ENCODE measurements around the gene VIL1.

Gene VIL1

GRCh38 chr2:218465987-218466633, 47.2 kb downstream of the VIL1 start:
- Histone ChIP-seq H3K4me1 (ENCODE audit: control insufficient read depth, insufficient read depth, low read length) (no peaks in the 10 kb centered on the region), H3K4me3 (ENCODE audit: low read length) (no peak overlapping the region), H3K9ac (ENCODE audit: low read length) (no peak overlapping the region), H3K36me3 (ENCODE audit: control insufficient read depth, insufficient read depth, low read length) (no peaks in the 10 kb centered on the region), H3K27me3 (ENCODE audit: control insufficient read depth, insufficient read depth, low read length) (no peaks in the 10 kb centered on the region), H3K9me3 (ENCODE audit: control insufficient read depth, low read length) (no peaks in the 10 kb centered on the region)

GRCh38 chr2:218470448-218470847, 51.5 kb downstream of the VIL1 start:
- Histone ChIP-seq H3K36me3 (ENCODE audit: control insufficient read depth, insufficient read depth, low read length) (no peaks in the 10 kb centered on the region), H3K9ac (ENCODE audit: low read length) (no peak overlapping the region), H3K27me3 (ENCODE audit: control insufficient read depth, insufficient read depth, low read length) (no peaks in the 10 kb centered on the region), H3K4me1 (ENCODE audit: control insufficient read depth, insufficient read depth, low read length) (no peaks in the 10 kb centered on the region), H3K9me3 (ENCODE audit: control insufficient read depth, low read length) (no peaks in the 10 kb centered on the region), H3K4me3 (ENCODE audit: low read length) (no peak overlapping the region)

GRCh38 chr2:218471036-218471435, 52.1 kb downstream of the VIL1 start:
- Histone ChIP-seq H3K36me3 (ENCODE audit: control insufficient read depth, insufficient read depth, low read length) (no peaks in the 10 kb centered on the region), H3K27me3 (ENCODE audit: control insufficient read depth, insufficient read depth, low read length) (no peaks in the 10 kb centered on the region), H3K9me3 (ENCODE audit: control insufficient read depth, low read length) (no peaks in the 10 kb centered on the region), H3K4me3 (ENCODE audit: low read length) (no peak overlapping the region), H3K9ac (ENCODE audit: low read length) (no peak overlapping the region), H3K4me1 (ENCODE audit: control insufficient read depth, insufficient read depth, low read length) (no peaks in the 10 kb centered on the region)

- no peak overlapping the region for H3K4me3 ChIP-seq (ENCODE audit: low read length)
- H3K9ac ChIP-seq (ENCODE audit: low read length) = no peak overlapping the region
- H3K36me3 ChIP-seq (ENCODE audit: control insufficient read depth, insufficient read depth, low read length) = no peaks in the 10 kb centered on the region
- H3K27me3 ChIP-seq (ENCODE audit: control insufficient read depth, insufficient read depth, low read length) = no peaks in the 10 kb centered on the region
- no peaks in the 10 kb centered on the region for H3K4me1 ChIP-seq (ENCODE audit: control insufficient read depth, insufficient read depth, low read length)
- no peaks in the 10 kb centered on the region for H3K9me3 ChIP-seq (ENCODE audit: control insufficient read depth, low read length)
Measured at GRCh38 chr2:218471982-218472381, 53.1 kb downstream of the VIL1 start.

- H3K4me1 ChIP-seq (ENCODE audit: control insufficient read depth, insufficient read depth, low read length) = no peaks in the 10 kb centered on the region
- no peak overlapping the region for H3K9ac ChIP-seq (ENCODE audit: low read length)
- no peak overlapping the region for H3K4me3 ChIP-seq (ENCODE audit: low read length)
- H3K27me3 ChIP-seq (ENCODE audit: control insufficient read depth, insufficient read depth, low read length) = no peaks in the 10 kb centered on the region
- no peaks in the 10 kb centered on the region for H3K9me3 ChIP-seq (ENCODE audit: control insufficient read depth, low read length)
- H3K36me3 ChIP-seq (ENCODE audit: control insufficient read depth, insufficient read depth, low read length) = no peaks in the 10 kb centered on the region
Measured at GRCh38 chr2:218472988-218473387, 54.1 kb downstream of the VIL1 start.

- H3K4me3 ChIP-seq (ENCODE audit: low read length) = no peak overlapping the region
- H3K9ac ChIP-seq (ENCODE audit: low read length) = no peak overlapping the region
- H3K27me3 ChIP-seq (ENCODE audit: control insufficient read depth, insufficient read depth, low read length) = no peaks in the 10 kb centered on the region
- no peaks in the 10 kb centered on the region for H3K4me1 ChIP-seq (ENCODE audit: control insufficient read depth, insufficient read depth, low read length)
- H3K9me3 ChIP-seq (ENCODE audit: control insufficient read depth, low read length) = no peaks in the 10 kb centered on the region
- no peaks in the 10 kb centered on the region for H3K36me3 ChIP-seq (ENCODE audit: control insufficient read depth, insufficient read depth, low read length)
Measured at GRCh38 chr2:218474527-218474926, 55.6 kb downstream of the VIL1 start.

- H3K4me3 ChIP-seq (ENCODE audit: low read length) = no peak overlapping the region
- no peak overlapping the region for H3K9ac ChIP-seq (ENCODE audit: low read length)
- H3K27me3 ChIP-seq (ENCODE audit: control insufficient read depth, insufficient read depth, low read length) = no peaks in the 10 kb centered on the region
- H3K4me1 ChIP-seq (ENCODE audit: control insufficient read depth, insufficient read depth, low read length) = no peaks in the 10 kb centered on the region
- no peaks in the 10 kb centered on the region for H3K9me3 ChIP-seq (ENCODE audit: control insufficient read depth, low read length)
- H3K36me3 ChIP-seq (ENCODE audit: control insufficient read depth, insufficient read depth, low read length) = no peaks in the 10 kb centered on the region
Measured at GRCh38 chr2:218476676-218477075, 57.8 kb downstream of the VIL1 start.

- no peaks in the 10 kb centered on the region for H3K36me3 ChIP-seq (ENCODE audit: control insufficient read depth, insufficient read depth, low read length)
- H3K9ac ChIP-seq (ENCODE audit: low read length) = no peak overlapping the region
- no peaks in the 10 kb centered on the region for H3K4me1 ChIP-seq (ENCODE audit: control insufficient read depth, insufficient read depth, low read length)
- no peaks in the 10 kb centered on the region for H3K9me3 ChIP-seq (ENCODE audit: control insufficient read depth, low read length)
- H3K4me3 ChIP-seq (ENCODE audit: low read length) = no peak overlapping the region
- no peaks in the 10 kb centered on the region for H3K27me3 ChIP-seq (ENCODE audit: control insufficient read depth, insufficient read depth, low read length)
Measured at GRCh38 chr2:218477247-218477646, 58.3 kb downstream of the VIL1 start.

GRCh38 chr2:218478544-218478943, 59.6 kb downstream of the VIL1 start:
- Histone ChIP-seq H3K27me3 (ENCODE audit: control insufficient read depth, insufficient read depth, low read length) (no peaks in the 10 kb centered on the region), H3K4me1 (ENCODE audit: control insufficient read depth, insufficient read depth, low read length) (no peaks in the 10 kb centered on the region), H3K9ac (ENCODE audit: low read length) (no peak overlapping the region), H3K36me3 (ENCODE audit: control insufficient read depth, insufficient read depth, low read length) (no peaks in the 10 kb centered on the region), H3K4me3 (ENCODE audit: low read length) (no peak overlapping the region), H3K9me3 (ENCODE audit: control insufficient read depth, low read length) (no peaks in the 10 kb centered on the region)

- H3K4me1 ChIP-seq (ENCODE audit: control insufficient read depth, insufficient read depth, low read length) = no peaks in the 10 kb centered on the region
- H3K27me3 ChIP-seq (ENCODE audit: control insufficient read depth, insufficient read depth, low read length) = no peaks in the 10 kb centered on the region
Measured at GRCh38 chr2:218479595-218479994, 60.7 kb downstream of the VIL1 start.

GRCh38 chr2:218482651-218483050, 63.7 kb downstream of the VIL1 start:
- Histone ChIP-seq H3K4me3 (ENCODE audit: low read length) (no peak overlapping the region), H3K27me3 (ENCODE audit: control insufficient read depth, insufficient read depth, low read length) (no peaks in the 10 kb centered on the region), H3K36me3 (ENCODE audit: control insufficient read depth, insufficient read depth, low read length) (no peaks in the 10 kb centered on the region), H3K4me1 (ENCODE audit: control insufficient read depth, insufficient read depth, low read length) (no peaks in the 10 kb centered on the region), H3K9ac (ENCODE audit: low read length) (no peak overlapping the region), H3K9me3 (ENCODE audit: control insufficient read depth, low read length) (no peaks in the 10 kb centered on the region)

More at GRCh38 chr2:218479595-218479994, 60.7 kb downstream of the VIL1 start:
- Histone ChIP-seq H3K9ac (ENCODE audit: low read length) (no peak overlapping the region), H3K4me3 (ENCODE audit: low read length) (no peak overlapping the region), H3K36me3 (ENCODE audit: control insufficient read depth, insufficient read depth, low read length) (no peaks in the 10 kb centered on the region), H3K9me3 (ENCODE audit: control insufficient read depth, low read length) (no peaks in the 10 kb centered on the region)

- Histone ChIP-seq H3K9ac (ENCODE audit: low read length) (no peak overlapping the region), H3K27me3 (ENCODE audit: control insufficient read depth, insufficient read depth, low read length) (no peaks in the 10 kb centered on the region), H3K4me3 (ENCODE audit: low read length) (no peak overlapping the region), H3K4me1 (ENCODE audit: control insufficient read depth, insufficient read depth, low read length) (no peaks in the 10 kb centered on the region), H3K9me3 (ENCODE audit: control insufficient read depth, low read length) (no peaks in the 10 kb centered on the region), H3K36me3 (ENCODE audit: control insufficient read depth, insufficient read depth, low read length) (no peaks in the 10 kb centered on the region)
Measured at GRCh38 chr2:218485986-218486667, 67.2 kb downstream of the VIL1 start.

Measured in mucosa of stomach (tissue), 1 donor.